Tibial nerve (tissue), 4 donors: ENCODE data around the gene MRPL36. TPM values are rescaled to one million over a fixed set of nuclear protein-coding genes. Genes with fewer than 3 reads are reported as not detected.

ENCODE experiments used
- DNase-seq, 2 donors: peaks; one replicate each; pipeline ENCODE4 v3.0.0-alpha.2; 2019; ENCODE audit warnings: low spot score in 2 of 2
- H3K27ac ChIP-seq, 4 donors: fragments of 200-600 bp; sonication (generic) in 3 of 4; one replicate each; pipeline ENCODE4 v1.5.1; 2017 to 2019; ENCODE audit warnings: mild to moderate bottlenecking in 1 of 4
- H3K27me3 ChIP-seq, 2 donors: fragments of 200-600 bp; sonication (generic) in 1 of 2; one replicate each; pipeline versions ENCODE4 v1.5.1 to v1.6.0; 2017 to 2019
- H3K36me3 ChIP-seq, 3 donors: fragments of 200-600 bp; sonication (generic); one replicate each; pipeline ENCODE4 v1.5.1; 2018 to 2019
- H3K4me1 ChIP-seq, 4 donors: fragments of 200-600 bp; sonication (generic) in 3 of 4; one replicate each; pipeline ENCODE4 v1.5.1; 2017 to 2019
- H3K4me3 ChIP-seq, 4 donors: fragments of 200-600 bp; sonication (generic) in 3 of 4; one replicate each; pipeline ENCODE4 v1.5.1; 2017 to 2019; ENCODE audit warnings: mild to moderate bottlenecking in 1 of 4, moderate library complexity in 1 of 4
- H3K9me3 ChIP-seq, 4 donors: fragments of 200-600 bp; sonication (generic) in 3 of 4; one replicate each; pipeline ENCODE4 v1.5.1; 2017 to 2019
- EP300 ChIP-seq, 2 donors: sonication (generic); formaldehyde crosslinking; IDR thresholded peaks; one replicate each; pipeline ENCODE4 v1.6.1; 2017; ENCODE audit warnings: antibody characterized with exemption in 2 of 2, mild to moderate bottlenecking in 1 of 2
- POLR2A ChIP-seq, 2 donors: fragments of 450-650 bp; IDR thresholded peaks; one replicate each; pipeline ENCODE4 v1.6.1; 2017; ENCODE audit warnings: antibody characterized with exemption in 2 of 2, mild to moderate bottlenecking in 2 of 2, moderate library complexity in 2 of 2
- WGBS, 2 donors: methylation state at CpG; one replicate each; pipeline ENCODE4 v1.1.5; 2018; 5-methylcytosine and 5-hydroxymethylcytosine counted together
- total RNA-seq, 4 donors: library from RNA; depleted of rRNA; stranded (reverse); fragments of >200 nt; gene quantifications; one replicate each; pipeline ENCODE4 v1.1.0, GENCODE V29; 2016
- TF ChIP-seq, protein P1 (sequence below), 5 experiments: fragments of 200-600 bp in 3 of 5; fragments of 450-650 bp in 2 of 5; sonication (generic) in 3 of 5; IDR thresholded peaks; one replicate each; pipeline ENCODE4 v1.5.1; 2016 to 2019; ENCODE audit warnings: antibody characterized with exemption in 5 of 5, mild to moderate bottlenecking in 3 of 5, moderate library complexity in 2 of 5

MRPL36 gene
- total RNA-seq, 4 donors from 2014 or later = 18.2 to 54.0 (median 27.8) TPM

DNA sequence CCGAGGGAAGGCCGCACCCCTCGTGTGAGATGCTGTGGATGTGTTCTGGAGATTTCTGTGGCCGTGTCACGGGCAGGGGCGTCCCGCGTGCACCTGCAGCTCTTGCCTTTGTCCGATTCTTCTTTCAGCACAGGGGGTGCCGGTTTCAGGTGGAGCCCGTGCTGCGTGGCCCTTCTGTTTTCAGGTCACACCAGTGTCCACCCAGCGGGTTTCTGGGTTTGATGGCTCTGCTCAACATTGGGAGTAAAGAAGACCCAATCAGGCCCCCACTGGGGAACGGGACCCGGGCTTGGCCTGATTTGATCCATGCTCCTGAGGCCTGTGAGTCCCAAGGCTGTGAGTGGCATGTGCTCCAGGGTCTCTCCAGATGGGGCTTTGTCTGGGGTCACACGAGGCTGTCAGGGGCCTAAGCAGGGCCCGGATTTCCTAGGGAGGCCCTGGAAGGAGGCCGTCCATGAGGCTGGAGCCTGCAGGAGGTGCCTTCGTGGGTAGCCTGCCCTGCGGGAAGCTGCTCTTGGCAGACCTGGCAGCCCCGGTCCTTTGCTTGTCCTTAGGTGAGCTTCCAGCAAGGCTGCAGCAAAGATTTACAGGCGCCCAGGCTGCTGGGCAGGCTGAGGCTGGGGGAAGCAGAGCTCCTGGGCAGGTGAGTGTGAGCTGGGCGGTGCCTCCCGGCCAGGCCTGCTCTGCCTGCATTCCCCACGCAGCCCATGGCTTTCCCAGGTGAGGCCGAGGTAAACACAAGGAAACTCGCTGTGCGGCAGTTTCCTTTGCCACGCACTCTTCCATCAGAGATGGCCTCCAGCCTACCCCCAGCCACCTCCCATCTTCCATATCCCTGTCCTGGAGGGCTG is 12.8 kb downstream of the MRPL36 start:
- H3K4me3 ChIP-seq = no peak overlapping the region
- H3K27me3 ChIP-seq = no peaks in the 10 kb centered on the region
- H3K36me3 ChIP-seq = no peaks in the 10 kb centered on the region
- DNase-seq = no peak
- TF ChIP-seq POLR2A (IDR thresholded peaks at IDR 0.05) = no peak
- TF ChIP-seq, protein P1, sequence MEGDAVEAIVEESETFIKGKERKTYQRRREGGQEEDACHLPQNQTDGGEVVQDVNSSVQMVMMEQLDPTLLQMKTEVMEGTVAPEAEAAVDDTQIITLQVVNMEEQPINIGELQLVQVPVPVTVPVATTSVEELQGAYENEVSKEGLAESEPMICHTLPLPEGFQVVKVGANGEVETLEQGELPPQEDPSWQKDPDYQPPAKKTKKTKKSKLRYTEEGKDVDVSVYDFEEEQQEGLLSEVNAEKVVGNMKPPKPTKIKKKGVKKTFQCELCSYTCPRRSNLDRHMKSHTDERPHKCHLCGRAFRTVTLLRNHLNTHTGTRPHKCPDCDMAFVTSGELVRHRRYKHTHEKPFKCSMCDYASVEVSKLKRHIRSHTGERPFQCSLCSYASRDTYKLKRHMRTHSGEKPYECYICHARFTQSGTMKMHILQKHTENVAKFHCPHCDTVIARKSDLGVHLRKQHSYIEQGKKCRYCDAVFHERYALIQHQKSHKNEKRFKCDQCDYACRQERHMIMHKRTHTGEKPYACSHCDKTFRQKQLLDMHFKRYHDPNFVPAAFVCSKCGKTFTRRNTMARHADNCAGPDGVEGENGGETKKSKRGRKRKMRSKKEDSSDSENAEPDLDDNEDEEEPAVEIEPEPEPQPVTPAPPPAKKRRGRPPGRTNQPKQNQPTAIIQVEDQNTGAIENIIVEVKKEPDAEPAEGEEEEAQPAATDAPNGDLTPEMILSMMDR (IDR thresholded peaks at IDR 0.05) = no peak
- TF ChIP-seq EP300 (IDR thresholded peaks at IDR 0.05) = no peak
- no peaks in the 10 kb centered on the region for H3K9me3 ChIP-seq
- WGBS, 2 donors = 90 to 91% methylated on average over 25 to 29 of the region's 29 CpGs
- peaks cover 0 to 16% (median 2%) of the 10 kb centered on the region in 4 donors for H3K4me1 ChIP-seq
- H3K27ac ChIP-seq = no peak overlapping the region

DNA sequence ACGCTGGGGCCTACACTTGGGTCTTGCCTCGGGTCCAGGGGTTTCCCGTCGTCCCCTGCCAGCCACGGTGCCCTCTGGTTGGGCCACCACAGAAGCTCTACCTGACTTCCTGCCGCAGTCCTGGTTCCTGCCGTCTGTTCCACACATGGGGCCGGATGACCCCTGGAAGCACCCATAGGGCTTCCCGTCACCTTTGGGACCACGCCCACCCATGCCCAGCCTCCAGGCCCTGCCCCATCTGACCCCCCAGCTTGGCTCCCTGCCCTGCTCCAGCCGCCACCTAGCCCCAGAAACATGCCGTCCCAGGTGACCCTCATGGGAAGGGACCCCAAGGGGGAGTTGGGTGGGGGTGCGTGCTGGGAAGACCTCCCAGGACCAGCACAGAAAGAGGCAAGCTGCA is 13.7 kb downstream of the MRPL36 start:
- no peaks in the 10 kb centered on the region for H3K36me3 ChIP-seq
- H3K4me3 ChIP-seq = no peak overlapping the region
- H3K27ac ChIP-seq = no peak overlapping the region
- H3K27me3 ChIP-seq = no peaks in the 10 kb centered on the region
- H3K4me1 ChIP-seq = peaks cover 0 to 16% (median 2%) of the 10 kb centered on the region in 4 donors
- whole genome bisulfite sequencing, 2 donors = 88 to 90% methylated on average over 13 of the region's 13 CpGs
- TF ChIP-seq EP300 (IDR thresholded peaks at IDR 0.05) (no peak), POLR2A (IDR thresholded peaks at IDR 0.05) (no peak)
- TF ChIP-seq, protein P1 (IDR thresholded peaks at IDR 0.05) = no peak
- no peaks in the 10 kb centered on the region for H3K9me3 ChIP-seq
- no peak for DNase-seq

DNA sequence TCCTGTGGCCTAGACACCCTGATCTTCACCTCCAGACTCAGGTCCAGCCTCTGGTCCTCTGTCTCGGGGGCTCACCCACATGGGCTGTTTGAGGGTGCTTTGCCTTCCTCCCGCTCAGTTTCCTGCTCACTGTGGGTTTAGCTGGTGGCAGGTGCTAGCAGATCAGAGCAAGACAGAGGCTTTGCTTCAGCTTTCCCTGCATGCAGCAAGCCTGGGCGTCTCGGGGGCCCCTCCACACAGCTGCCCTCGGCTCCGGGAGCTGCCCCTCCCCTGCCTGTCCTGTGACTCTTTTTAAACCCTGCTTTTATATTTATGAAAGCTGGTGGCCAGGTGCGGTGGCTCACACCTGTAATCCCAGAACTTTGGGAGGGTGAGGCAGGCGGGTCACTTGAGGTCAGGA is 14.6 kb downstream of the MRPL36 start:
- Histone ChIP-seq H3K27ac (no peak overlapping the region), H3K4me3 (no peak overlapping the region), H3K4me1 (peaks cover 0 to 10% (median 2%) of the 10 kb centered on the region in 4 donors), H3K9me3 (no peaks in the 10 kb centered on the region), H3K27me3 (no peaks in the 10 kb centered on the region), H3K36me3 (no peaks in the 10 kb centered on the region)
- TF ChIP-seq EP300 (IDR thresholded peaks at IDR 0.05) (no peak), POLR2A (IDR thresholded peaks at IDR 0.05) (no peak)
- TF ChIP-seq, protein P1 (IDR thresholded peaks at IDR 0.05) = no peak
- 74 to 82% methylated on average over 8 of the region's 8 CpGs for WGBS, 2 donors
- DNase-seq = no peak

DNA sequence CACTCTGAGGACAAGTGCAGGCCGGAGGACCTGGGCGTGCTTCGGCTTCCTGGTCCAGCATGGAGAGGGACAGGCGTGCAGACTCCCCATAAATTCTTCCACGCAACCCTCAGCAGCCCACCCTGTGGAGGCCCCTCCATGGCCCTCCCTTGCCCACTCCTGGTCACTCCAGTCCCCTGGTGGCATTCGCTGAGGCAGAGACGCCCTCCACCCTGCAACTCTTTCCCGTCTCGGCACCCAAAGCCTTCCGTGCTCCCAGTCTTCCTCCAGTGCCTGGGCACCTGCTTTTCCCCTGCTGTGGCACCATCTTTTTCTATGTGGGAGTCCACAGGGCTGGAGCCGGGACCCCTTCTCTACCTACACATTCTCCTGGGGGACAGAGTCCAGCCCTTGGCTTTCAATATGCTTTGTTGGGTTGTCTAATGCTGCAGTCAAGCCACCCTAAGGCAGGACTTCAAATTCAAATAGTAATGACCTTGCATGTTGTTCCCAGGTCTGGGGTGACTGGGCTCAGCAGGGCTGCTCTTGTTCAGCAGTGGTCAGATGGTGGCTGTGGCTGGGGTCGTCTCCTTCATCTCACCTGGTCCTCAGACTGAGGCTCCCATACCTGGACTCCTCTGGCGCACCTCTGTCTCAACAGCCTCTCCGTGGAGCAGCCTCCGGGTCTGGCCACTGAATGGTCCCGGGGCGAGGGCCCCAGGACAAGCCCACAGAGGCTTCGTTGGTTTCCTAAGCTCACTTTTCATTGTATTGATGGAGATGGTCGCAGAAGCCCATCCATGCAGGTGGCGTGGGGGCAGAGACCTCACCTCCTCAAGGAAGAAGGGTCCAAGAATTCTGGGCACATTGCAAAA is 15.2 kb downstream of the MRPL36 start:
- no peak for DNase-seq
- H3K27me3 ChIP-seq = no peaks in the 10 kb centered on the region
- no peak overlapping the region for H3K4me3 ChIP-seq
- TF ChIP-seq POLR2A (IDR thresholded peaks at IDR 0.05) (no peak), EP300 (IDR thresholded peaks at IDR 0.05) (no peak)
- TF ChIP-seq, protein P1 (IDR thresholded peaks at IDR 0.05) = no peak
- 87% methylated on average over 16 to 19 of the region's 20 CpGs for WGBS, 2 donors
- no peak overlapping the region for H3K27ac ChIP-seq
- H3K36me3 ChIP-seq = no peaks in the 10 kb centered on the region
- peaks cover 0 to 3% (median 0%) of the 10 kb centered on the region in 4 donors for H3K4me1 ChIP-seq
- no peaks in the 10 kb centered on the region for H3K9me3 ChIP-seq

DNA sequence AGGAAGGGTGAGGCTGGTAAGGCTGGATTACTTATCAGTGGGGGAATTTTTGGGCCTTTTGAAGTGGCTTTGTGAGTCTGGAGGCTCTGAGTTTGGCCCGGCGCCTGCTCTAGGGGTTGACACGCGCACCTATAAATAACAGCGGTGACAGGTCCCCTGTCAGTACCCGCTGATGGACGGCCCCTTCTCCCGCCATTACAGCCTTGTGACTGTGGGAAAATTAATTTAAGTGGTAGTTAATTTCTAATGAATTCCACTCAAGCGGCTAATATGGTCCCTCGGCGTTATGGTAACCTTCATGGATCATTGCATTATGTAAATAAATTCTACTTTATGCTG is 16.5 kb downstream of the MRPL36 start:
- no peaks in the 10 kb centered on the region for H3K36me3 ChIP-seq
- TF ChIP-seq, protein P1 (IDR thresholded peaks at IDR 0.05) = no peak
- TF ChIP-seq EP300 (IDR thresholded peaks at IDR 0.05) = no peak
- no peak for TF ChIP-seq POLR2A (IDR thresholded peaks at IDR 0.05)
- no peak for DNase-seq
- 68 to 73% methylated on average over 9 to 11 of the region's 11 CpGs for WGBS, 2 donors
- H3K9me3 ChIP-seq = no peaks in the 10 kb centered on the region
- H3K27me3 ChIP-seq = no peaks in the 10 kb centered on the region
- H3K27ac ChIP-seq = no peak overlapping the region
- no peaks in the 10 kb centered on the region for H3K4me1 ChIP-seq
- no peak overlapping the region for H3K4me3 ChIP-seq
